HEK293T (cell line): ENCODE data around the gene BICD1.

ENCODE experiments used
- BHLHE40 ChIP-seq: fragments of 450-650 bp; IDR thresholded peaks from 2 replicates; pipeline ENCODE4 v1.6.1; 2016; ENCODE audit warnings: mild to moderate bottlenecking, moderate library complexity, borderline replicate concordance
- SP1 ChIP-seq: fragments of 450-650 bp; IDR thresholded peaks from 2 replicates; pipeline ENCODE4 v1.6.1; 2017
- ZNF384 ChIP-seq: fragments of 450-650 bp; IDR thresholded peaks from 2 replicates; pipeline ENCODE4 v1.6.1; 2016
- TF ChIP-seq, protein P1 (sequence below): fragments of 450-650 bp; IDR thresholded peaks from 2 replicates; pipeline ENCODE4 v1.6.1; 2016

DNA sequence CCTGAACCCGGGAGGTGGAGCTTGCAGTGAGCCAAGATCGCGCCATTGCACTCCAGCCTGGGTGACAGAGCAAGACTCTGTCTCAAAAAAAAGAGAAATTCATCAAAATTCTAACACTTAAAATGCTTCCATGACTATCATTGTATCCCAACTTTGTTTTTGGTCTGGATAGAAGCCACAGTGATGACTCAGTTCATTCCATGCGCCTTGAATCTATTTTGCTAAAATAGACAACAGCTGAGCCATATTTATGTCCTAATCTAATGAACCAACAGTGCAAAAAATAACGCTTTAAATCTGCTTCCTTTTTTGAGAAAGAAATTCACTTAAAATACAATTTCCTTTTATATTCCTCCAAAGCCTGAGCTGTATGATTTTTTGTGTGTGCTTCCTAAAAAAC lies 23.2 kb upstream of the BICD1 start:
- TF ChIP-seq SP1 (no peak), ZNF384 (no peak), BHLHE40 (no peak)
- TF ChIP-seq, protein P1, sequence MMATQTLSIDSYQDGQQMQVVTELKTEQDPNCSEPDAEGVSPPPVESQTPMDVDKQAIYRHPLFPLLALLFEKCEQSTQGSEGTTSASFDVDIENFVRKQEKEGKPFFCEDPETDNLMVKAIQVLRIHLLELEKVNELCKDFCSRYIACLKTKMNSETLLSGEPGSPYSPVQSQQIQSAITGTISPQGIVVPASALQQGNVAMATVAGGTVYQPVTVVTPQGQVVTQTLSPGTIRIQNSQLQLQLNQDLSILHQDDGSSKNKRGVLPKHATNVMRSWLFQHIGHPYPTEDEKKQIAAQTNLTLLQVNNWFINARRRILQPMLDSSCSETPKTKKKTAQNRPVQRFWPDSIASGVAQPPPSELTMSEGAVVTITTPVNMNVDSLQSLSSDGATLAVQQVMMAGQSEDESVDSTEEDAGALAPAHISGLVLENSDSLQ: no peak
